GM12875 (cell line): ENCODE data around the gene ATP8B4.

ENCODE experiments used
- H3K4me3 ChIP-seq: one replicate; pipeline ENCODE4 v1.5.1; 2011; ENCODE audit warnings: low read depth, low read length, control low read depth
- TF ChIP-seq, protein P1 (sequence below): IDR thresholded peaks from 2 replicates; pipeline ENCODE4 v1.5.1; 2011; ENCODE audit warnings: low read depth, mild to moderate bottlenecking, control low read depth, inconsistent platforms, low read length, moderate library complexity, borderline replicate concordance; ENCODE audit not compliant: insufficient read depth

The ATP8B4 gene

DNA sequence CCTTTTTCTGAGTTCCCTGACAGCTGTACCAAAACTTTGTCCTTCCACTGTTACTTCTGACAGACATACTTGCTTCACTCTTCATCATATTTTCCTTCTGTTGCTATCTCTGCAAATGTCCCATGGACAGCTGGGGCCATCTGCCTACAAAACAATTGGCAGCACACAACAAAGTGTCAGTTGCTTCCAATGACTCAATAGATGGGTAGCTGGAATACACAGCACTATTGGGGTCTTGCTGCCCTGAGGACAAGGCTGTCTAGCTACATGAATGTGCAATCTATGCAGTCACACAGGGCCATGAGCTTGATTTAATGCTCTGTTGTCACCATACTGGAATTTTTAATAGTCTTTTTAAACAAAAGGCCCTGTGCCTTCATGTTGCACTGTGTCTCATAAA, 305.4 kb downstream of the ATP8B4 start:
- TF ChIP-seq, protein P1, sequence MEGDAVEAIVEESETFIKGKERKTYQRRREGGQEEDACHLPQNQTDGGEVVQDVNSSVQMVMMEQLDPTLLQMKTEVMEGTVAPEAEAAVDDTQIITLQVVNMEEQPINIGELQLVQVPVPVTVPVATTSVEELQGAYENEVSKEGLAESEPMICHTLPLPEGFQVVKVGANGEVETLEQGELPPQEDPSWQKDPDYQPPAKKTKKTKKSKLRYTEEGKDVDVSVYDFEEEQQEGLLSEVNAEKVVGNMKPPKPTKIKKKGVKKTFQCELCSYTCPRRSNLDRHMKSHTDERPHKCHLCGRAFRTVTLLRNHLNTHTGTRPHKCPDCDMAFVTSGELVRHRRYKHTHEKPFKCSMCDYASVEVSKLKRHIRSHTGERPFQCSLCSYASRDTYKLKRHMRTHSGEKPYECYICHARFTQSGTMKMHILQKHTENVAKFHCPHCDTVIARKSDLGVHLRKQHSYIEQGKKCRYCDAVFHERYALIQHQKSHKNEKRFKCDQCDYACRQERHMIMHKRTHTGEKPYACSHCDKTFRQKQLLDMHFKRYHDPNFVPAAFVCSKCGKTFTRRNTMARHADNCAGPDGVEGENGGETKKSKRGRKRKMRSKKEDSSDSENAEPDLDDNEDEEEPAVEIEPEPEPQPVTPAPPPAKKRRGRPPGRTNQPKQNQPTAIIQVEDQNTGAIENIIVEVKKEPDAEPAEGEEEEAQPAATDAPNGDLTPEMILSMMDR, result no peak
- H3K4me3 ChIP-seq, result no peak overlapping the region

GRCh38 chr15:49810720-49811119, 308.3 kb downstream of the ATP8B4 start:
- H3K4me3 ChIP-seq, result no peak overlapping the region
- TF ChIP-seq, protein P1, result no peak

DNA sequence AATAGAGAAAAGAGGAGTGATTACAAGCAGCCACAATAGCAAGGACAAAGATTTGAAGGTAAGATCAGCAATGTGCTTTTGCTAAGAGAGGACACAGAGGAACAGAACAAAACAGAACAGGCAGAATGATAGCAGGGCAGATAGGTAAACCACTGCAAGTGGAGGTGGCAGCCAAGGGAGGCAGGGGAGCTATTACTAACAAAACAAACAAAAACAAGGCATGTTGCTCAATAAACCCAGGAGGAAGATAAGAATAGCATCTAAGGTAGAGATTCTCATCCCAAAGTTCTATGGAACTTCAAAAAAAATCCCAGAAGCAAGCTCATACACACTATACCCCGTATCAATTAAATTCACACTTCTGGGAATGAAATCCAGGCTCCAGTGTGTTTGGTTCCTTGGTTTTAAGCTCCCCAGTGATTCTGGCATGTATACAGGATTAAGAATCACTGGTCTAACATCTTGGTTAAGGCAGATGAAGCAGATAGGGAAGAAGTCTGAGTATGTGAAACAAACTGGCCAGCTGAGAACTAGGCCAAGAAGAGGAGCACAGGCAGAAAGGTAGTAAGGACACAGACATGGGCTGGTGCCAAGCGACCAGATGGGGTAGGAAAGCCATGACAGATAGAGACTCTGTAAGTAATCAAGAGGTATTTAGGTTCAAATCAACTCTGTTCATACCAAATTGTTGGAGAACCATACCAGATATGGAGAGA, 309.0 kb downstream of the ATP8B4 start:
- no peak overlapping the region for H3K4me3 ChIP-seq
- TF ChIP-seq, protein P1, result no peak

GRCh38 chr15:49808341-49808740, 310.7 kb downstream of the ATP8B4 start:
- TF ChIP-seq, protein P1, result no peak
- H3K4me3 ChIP-seq, result no peak overlapping the region
